Right atrium auricular region (tissue), 2 donors: ENCODE results near the gene EGR2. TPM values are rescaled to one million over a fixed set of nuclear protein-coding genes. Genes with fewer than 3 reads are reported as not detected.
"Not testable (repeated sequence)": the region's sequence is repeated elsewhere in the genome, so short reads cannot be mapped to it uniquely, and the experiment has no call there.

ENCODE experiments used
- DNase-seq: peaks from one replicate; pipeline ENCODE4 v3.0.0-alpha.2; 2019; ENCODE audit warnings: low spot score
- H3K27ac ChIP-seq, 2 donors: fragments of 200-600 bp; sonication (generic); 1 replicate in 1 of 2; 2 replicates in 1 of 2; pipeline ENCODE4 v1.5.1; 2016 to 2019
- H3K27me3 ChIP-seq, 2 donors: fragments of 200-600 bp; sonication (generic); one replicate each; pipeline versions ENCODE4 v1.5.1 to v1.6.0; 2017 to 2019
- H3K36me3 ChIP-seq: fragments of 200-600 bp; sonication (generic); one replicate; pipeline ENCODE4 v1.5.1; 2016
- H3K4me1 ChIP-seq, 2 donors: fragments of 200-600 bp; sonication (generic); one replicate each; pipeline versions ENCODE4 v1.5.1 to v1.6.0; 2017 to 2019
- H3K4me3 ChIP-seq, 2 donors: fragments of 200-600 bp; sonication (generic); 1 replicate in 1 of 2; 2 replicates in 1 of 2; pipeline ENCODE4 v1.5.1; 2017 to 2019; ENCODE audit warnings: mild to moderate bottlenecking in 1 of 2, moderate library complexity in 1 of 2
- H3K9me3 ChIP-seq, 2 donors: fragments of 200-600 bp; sonication (generic); one replicate each; pipeline ENCODE4 v1.5.1; 2019
- total RNA-seq, 2 donors: library from RNA; depleted of rRNA; stranded (reverse); fragments of >200 nt; gene quantifications; one replicate each; pipeline ENCODE4 v1.1.0, GENCODE V29; 2016
- TF ChIP-seq, protein P1 (sequence below), 2 donors: fragments of 200-600 bp; sonication (generic); IDR thresholded peaks; one replicate each; pipeline ENCODE4 v1.5.1; 2019; ENCODE audit warnings: antibody characterized with exemption in 2 of 2

EGR2 gene
- total RNA-seq, 2 donors from 2014 or later, result 2.1 to 5.9 TPM

DNA sequence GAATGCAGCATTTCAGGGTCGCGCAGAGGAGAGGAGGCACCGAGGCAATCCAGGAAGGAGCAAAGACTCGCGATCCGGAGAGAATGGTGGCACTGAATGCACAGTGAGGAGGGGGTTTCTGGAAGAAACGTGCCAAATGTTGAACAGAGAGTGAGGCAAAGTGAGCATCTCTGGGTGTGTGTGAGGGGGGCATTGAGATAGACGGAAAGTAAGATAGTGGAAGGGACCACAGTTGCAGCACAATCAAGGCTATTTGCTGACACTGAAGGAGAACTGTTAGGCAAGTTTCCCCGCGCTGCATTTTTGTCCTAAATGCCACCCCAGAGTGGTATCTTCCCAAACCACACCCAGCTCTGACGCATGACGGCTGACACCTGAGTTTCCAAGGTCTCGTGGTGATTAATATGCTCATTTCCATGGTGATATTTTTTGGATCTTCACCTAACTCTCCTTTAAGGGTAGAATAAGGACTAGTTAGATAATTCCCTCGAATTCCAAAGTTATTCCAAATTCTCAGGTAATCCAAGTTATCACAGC is 26.1 kb downstream of the EGR2 start:
- peaks cover 0 to 18% of the 10 kb centered on the region in 2 donors for H3K4me1 ChIP-seq
- H3K4me3 ChIP-seq, result no peak overlapping the region
- no peaks in the 10 kb centered on the region for H3K9me3 ChIP-seq
- no peak overlapping the region for H3K27ac ChIP-seq
- TF ChIP-seq, protein P1, sequence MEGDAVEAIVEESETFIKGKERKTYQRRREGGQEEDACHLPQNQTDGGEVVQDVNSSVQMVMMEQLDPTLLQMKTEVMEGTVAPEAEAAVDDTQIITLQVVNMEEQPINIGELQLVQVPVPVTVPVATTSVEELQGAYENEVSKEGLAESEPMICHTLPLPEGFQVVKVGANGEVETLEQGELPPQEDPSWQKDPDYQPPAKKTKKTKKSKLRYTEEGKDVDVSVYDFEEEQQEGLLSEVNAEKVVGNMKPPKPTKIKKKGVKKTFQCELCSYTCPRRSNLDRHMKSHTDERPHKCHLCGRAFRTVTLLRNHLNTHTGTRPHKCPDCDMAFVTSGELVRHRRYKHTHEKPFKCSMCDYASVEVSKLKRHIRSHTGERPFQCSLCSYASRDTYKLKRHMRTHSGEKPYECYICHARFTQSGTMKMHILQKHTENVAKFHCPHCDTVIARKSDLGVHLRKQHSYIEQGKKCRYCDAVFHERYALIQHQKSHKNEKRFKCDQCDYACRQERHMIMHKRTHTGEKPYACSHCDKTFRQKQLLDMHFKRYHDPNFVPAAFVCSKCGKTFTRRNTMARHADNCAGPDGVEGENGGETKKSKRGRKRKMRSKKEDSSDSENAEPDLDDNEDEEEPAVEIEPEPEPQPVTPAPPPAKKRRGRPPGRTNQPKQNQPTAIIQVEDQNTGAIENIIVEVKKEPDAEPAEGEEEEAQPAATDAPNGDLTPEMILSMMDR (IDR thresholded peaks at IDR 0.05), result no peak
- no peaks in the 10 kb centered on the region for H3K27me3 ChIP-seq
- no peaks in the 10 kb centered on the region for H3K36me3 ChIP-seq
- DNase-seq, result no peak

DNA sequence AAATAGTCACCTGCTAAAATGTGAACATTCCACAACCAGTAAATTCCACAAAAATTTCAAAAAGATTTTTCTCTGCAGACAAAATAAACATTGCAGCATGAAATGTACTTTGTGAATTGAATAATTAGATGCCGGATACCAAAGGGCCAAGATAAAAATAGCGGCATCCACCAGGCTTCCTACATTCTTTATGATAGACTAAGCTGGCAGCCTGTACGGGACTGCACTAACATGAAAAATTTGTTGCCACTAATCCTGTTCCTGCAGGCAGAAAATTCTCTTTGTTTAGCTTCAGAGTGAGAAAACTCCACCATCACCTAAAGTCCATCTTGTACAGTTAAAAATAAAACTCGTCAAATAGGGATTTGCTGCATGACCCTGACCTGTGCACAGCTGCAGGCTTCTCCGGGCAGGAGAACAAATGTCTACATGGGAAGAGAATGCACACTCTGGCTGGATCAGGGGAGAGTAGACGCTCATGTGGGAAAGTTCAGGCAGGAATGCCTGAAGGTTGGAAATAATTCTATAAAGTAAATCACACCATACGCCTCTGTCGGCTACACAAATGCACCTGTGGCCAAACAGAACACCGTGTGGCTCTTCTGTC is 27.2 kb downstream of the EGR2 start:
- Histone ChIP-seq H3K27ac (no peak overlapping the region), H3K4me3 (no peak overlapping the region), H3K27me3 (no peaks in the 10 kb centered on the region), H3K4me1 (peaks cover 0 to 18% of the 10 kb centered on the region in 2 donors), H3K36me3 (no peaks in the 10 kb centered on the region), H3K9me3 (peaks cover 0 to 5% of the 10 kb centered on the region in 2 donors)
- no peak for DNase-seq
- TF ChIP-seq, protein P1 (IDR thresholded peaks at IDR 0.05), result no peak

DNA sequence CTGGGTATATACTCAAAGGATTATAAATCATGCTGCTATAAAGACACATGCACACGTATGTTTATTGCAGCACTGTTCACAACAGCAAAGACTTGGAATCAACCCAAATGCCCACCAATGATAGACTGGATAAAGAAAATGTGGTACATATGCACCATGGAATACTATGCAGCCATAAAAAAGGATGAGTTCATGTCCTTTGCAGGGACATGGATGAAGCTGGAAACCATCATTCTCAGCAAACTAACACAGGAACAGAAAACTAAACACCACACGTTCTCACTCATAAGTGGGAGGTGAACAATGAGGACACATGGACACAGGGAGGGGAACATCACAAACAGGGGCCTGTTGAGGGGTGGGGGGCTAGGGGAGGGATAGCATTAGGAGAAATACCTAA is 27.9 kb downstream of the EGR2 start:
- H3K9me3 ChIP-seq, H3K27me3 ChIP-seq, H3K27ac ChIP-seq, H3K36me3 ChIP-seq, DNase-seq, H3K4me3 ChIP-seq: not testable (repeated sequence)
- H3K4me1 ChIP-seq, result peaks cover 0 to 18% of the 10 kb centered on the region in 2 donors

DNA sequence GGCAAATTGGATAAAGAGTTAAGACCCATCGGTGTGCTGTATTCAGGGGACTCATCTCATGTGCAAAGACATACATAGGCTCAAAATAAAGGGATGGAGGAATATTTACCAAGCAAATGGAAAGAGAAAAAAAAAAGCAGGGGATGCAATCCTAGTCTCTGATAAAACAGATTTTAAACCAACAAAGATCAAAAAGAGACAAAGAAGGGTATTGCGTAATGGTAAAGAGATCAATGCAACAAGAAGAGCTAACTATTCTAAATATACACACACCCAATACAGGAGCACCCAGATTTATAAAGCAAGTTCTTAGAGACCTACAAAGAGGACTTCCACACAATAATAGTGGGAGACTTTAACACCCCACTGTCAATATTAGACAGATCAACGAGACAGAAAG is 31.6 kb downstream of the EGR2 start:
- not testable (repeated sequence) for H3K27ac ChIP-seq, H3K27me3 ChIP-seq, H3K9me3 ChIP-seq, H3K4me3 ChIP-seq, DNase-seq, H3K36me3 ChIP-seq
- H3K4me1 ChIP-seq, result peaks cover 0 to 10% of the 10 kb centered on the region in 2 donors

DNA sequence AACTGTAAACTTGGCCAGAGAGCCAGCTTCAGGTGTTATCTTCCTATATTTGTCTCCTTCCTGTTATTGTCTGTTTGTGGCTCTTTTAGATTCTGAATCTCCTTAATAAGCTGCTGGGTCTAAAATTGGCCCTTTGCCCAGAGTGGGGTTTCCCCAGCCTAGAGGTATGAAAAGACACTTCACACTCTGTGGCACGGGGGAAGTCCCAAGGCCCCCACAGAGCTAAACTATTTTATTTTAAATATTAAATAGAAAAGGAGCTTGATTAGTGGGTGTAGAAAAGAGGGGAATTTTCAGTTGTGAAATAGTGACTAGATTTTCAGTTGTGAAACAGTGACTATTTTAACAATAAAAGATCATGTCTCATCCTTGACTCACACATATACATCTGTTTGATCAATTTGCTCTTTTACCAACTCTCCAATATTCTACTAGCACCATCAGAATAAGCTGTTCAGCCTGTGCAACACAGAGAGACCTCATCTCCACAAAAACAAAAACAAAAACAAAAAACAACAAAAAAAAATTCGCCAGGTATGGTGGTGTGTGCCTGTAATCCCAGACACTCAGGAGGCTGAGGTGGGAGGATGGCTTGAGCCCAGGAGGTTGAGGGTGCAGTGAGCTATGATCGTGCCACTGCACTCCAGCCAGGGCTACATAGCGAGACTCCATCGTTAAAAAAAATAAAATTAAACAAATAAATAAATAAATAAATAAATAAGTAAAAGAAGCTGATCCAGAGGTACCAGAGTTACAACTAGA is 36.5 kb downstream of the EGR2 start:
- Histone ChIP-seq H3K4me3 (no peak overlapping the region), H3K9me3 (peaks cover 0 to 5% of the 10 kb centered on the region in 2 donors), H3K36me3 (no peaks in the 10 kb centered on the region), H3K27me3 (no peaks in the 10 kb centered on the region), H3K4me1 (no peaks in the 10 kb centered on the region), H3K27ac (no peak overlapping the region)
- TF ChIP-seq, protein P1 (IDR thresholded peaks at IDR 0.05), result no peak
- DNase-seq, result no peak

DNA sequence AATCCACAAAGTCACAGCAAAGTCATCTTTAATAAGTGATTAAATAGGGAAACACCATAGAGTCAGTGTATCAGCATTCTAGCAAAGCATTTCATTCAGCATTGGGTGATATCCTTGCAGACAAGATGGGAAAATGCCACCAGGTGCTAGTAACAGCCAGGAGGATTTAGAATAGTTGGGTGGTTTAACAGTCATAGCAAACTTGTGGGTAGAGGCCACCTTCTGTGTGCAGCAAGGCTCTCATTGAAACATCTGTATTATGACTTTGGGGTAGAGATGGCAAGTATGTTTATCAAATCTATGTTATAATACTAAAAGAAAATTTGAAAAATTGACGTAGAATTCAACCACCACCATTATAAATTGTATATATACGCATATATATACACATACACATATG is 38.0 kb downstream of the EGR2 start:
- no peak overlapping the region for H3K4me3 ChIP-seq
- H3K27me3 ChIP-seq, result no peaks in the 10 kb centered on the region
- TF ChIP-seq, protein P1 (IDR thresholded peaks at IDR 0.05), result no peak
- H3K27ac ChIP-seq, result no peak overlapping the region
- no peaks in the 10 kb centered on the region for H3K9me3 ChIP-seq
- no peaks in the 10 kb centered on the region for H3K36me3 ChIP-seq
- no peaks in the 10 kb centered on the region for H3K4me1 ChIP-seq
- DNase-seq, result no peak
